ENCODE data around the gene PXN.
"Not testable (repeated sequence)": the region's sequence is repeated elsewhere in the genome, so short reads cannot be mapped to it uniquely, and the experiment has no call there.

Gene PXN

GRCh38 chr12:120246705-120247104 is 18.8 kb downstream of the PXN start:
- TF ChIP-seq ZNF362 (tag by site-specific recombination; IDR thresholded peaks at IDR 0.05): peak; percentile 66
- not testable (repeated sequence) for H3K4me1 ChIP-seq (ENCODE audit: control insufficient read depth, insufficient read depth, low read length); H3K4me3 ChIP-seq (ENCODE audit: low read depth, low read length); H3K36me3 ChIP-seq (ENCODE audit: control insufficient read depth in 2 of 2, insufficient read depth in 1 of 2, low read length in 2 of 2); H3K27ac ChIP-seq (ENCODE audit: extremely low read depth, low read depth, low read length); H3K9me3 ChIP-seq (ENCODE audit: control insufficient read depth, insufficient read depth, low read depth, low read length)
- CTCF ChIA-PET: interaction anchor here (1.7 to 5.0 kb wide), 3 partner anchors 11 to 18 kb away, joined by 18 to 41 read pairs (median 25); no protein-coding TSS in a partner anchor
- POLR2A ChIA-PET: interaction anchor here (0.7 to 1.9 kb wide), 3 partner anchors 11 to 148 kb away, joined by 4 to 11 read pairs (median 6); partner anchors contain the start of gene RPLP0

GRCh38 chr12:120242971-120243699 is 22.4 kb downstream of the PXN start:
- CTCF ChIA-PET: interaction anchor here (0.7 to 9.3 kb wide), 3 partner anchors 8 to 71 kb away, joined by 3 to 75 read pairs (median 25); no protein-coding TSS in a partner anchor
- POLR2A ChIA-PET: interaction anchor here (0.8 to 3.2 kb wide), 5 partner anchors 7 to 48 kb away, joined by 4 to 15 read pairs (median 8); partner anchors contain the start of gene RPLP0
- no peaks in the 10 kb centered on the region for H3K36me3 ChIP-seq (ENCODE audit: control insufficient read depth in 2 of 2, insufficient read depth in 1 of 2, low read length in 2 of 2)

GRCh38 chr12:120242275-120242799 is 23.2 kb downstream of the PXN start:
- Histone ChIP-seq H3K27ac (ENCODE audit: extremely low read depth, low read depth, low read length) (no peak overlapping the region), H3K9me3 (ENCODE audit: control insufficient read depth, insufficient read depth, low read depth, low read length) (no peaks in the 10 kb centered on the region), H3K36me3 (ENCODE audit: control insufficient read depth in 2 of 2, insufficient read depth in 1 of 2, low read length in 2 of 2) (no peaks in the 10 kb centered on the region), H3K4me1 (ENCODE audit: control insufficient read depth, insufficient read depth, low read length) (no peaks in the 10 kb centered on the region), H3K4me3 (ENCODE audit: low read depth, low read length) (no peak overlapping the region)
- TF ChIP-seq YY1 (tag by site-specific recombination; IDR thresholded peaks at IDR 0.05) (no peak), MEIS1 (CRISPR knock-in tag; IDR thresholded peaks at IDR 0.05; ENCODE audit: borderline replicate concordance) (no peak)
- ChIA-PET POLR2A (interaction anchor here (0.8 to 3.2 kb wide), 4 partner anchors 12 to 49 kb away, joined by 4 to 15 read pairs (median 8); partner anchors contain the start of gene RPLP0), CTCF (interaction anchor here (0.7 to 9.3 kb wide), 3 partner anchors 7 to 72 kb away, joined by 3 to 75 read pairs (median 25); no protein-coding TSS in a partner anchor)

More at GRCh38 chr12:120242971-120243699, 22.4 kb downstream of the PXN start:
- TF ChIP-seq GFI1B (tag by site-specific recombination; IDR thresholded peaks at IDR 0.05) (no peak), ZNF121 (tag by site-specific recombination; IDR thresholded peaks at IDR 0.05) (peak; percentile 93)
- TF ChIP-seq, protein P1, sequence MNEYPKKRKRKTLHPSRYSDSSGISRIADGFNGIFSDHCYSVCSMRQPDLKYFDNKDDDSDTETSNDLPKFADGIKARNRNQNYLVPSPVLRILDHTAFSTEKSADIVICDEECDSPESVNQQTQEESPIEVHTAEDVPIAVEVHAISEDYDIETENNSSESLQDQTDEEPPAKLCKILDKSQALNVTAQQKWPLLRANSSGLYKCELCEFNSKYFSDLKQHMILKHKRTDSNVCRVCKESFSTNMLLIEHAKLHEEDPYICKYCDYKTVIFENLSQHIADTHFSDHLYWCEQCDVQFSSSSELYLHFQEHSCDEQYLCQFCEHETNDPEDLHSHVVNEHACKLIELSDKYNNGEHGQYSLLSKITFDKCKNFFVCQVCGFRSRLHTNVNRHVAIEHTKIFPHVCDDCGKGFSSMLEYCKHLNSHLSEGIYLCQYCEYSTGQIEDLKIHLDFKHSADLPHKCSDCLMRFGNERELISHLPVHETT (tag by site-specific recombination; IDR thresholded peaks at IDR 0.05): no peak
- Histone ChIP-seq H3K27ac (ENCODE audit: extremely low read depth, low read depth, low read length) (no peak overlapping the region), H3K9me3 (ENCODE audit: control insufficient read depth, insufficient read depth, low read depth, low read length) (no peaks in the 10 kb centered on the region), H3K4me1 (ENCODE audit: control insufficient read depth, insufficient read depth, low read length) (no peaks in the 10 kb centered on the region), H3K4me3 (ENCODE audit: low read depth, low read length) (no peak overlapping the region)

DNA sequence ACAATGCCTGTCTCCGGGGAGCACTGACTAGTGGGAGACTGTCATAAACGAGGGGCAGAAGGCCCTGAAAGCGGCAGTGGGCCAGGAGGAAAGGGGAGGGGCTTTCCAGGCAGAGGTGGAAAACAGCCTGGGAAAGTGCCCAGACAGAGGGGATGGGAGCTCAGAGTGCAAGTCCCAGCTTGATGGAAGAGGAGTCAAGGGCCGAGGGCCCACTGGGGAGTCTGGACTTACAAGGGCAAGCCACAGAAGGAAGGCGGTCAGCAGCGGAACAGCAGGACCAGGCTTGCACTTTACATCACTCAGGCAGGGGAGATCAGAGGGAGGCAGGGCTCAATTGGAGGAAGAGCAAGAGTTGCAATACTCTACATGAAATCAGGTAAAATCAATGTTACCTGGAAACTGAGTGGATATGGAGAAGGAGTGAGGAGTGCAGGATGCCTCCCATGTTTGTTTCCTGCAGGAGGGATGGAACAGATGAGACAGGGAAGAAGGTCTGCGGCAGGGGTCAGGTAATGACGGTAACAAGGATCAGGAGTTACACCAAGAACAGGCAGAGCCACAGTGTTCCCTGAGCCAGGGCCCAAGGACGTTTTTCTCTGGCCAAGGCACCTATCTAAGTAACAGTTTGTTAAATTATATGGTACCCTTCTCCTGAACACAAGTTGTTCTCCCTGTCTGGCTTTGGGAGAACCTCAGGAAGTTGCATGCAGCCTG is 23.8 kb downstream of the PXN start:
- POLR2A ChIA-PET: interaction anchor here (1.3 to 2.3 kb wide), 2 partner anchors 12 to 41 kb away, joined by 4 to 8 read pairs; partner anchors contain the start of gene RPLP0
- H3K4me3 ChIP-seq (ENCODE audit: low read depth, low read length): no peak overlapping the region
- no peaks in the 10 kb centered on the region for H3K9me3 ChIP-seq (ENCODE audit: control insufficient read depth, insufficient read depth, low read depth, low read length)
- no peaks in the 10 kb centered on the region for H3K36me3 ChIP-seq (ENCODE audit: control insufficient read depth in 2 of 2, insufficient read depth in 1 of 2, low read length in 2 of 2)
- CTCF ChIA-PET: interaction anchor here (1.9 to 9.3 kb wide), 3 partner anchors 8 to 22 kb away, joined by 4 to 132 read pairs (median 75); partner anchors contain the start of gene PXN
- H3K27ac ChIP-seq (ENCODE audit: extremely low read depth, low read depth, low read length): no peak overlapping the region
- no peaks in the 10 kb centered on the region for H3K4me1 ChIP-seq (ENCODE audit: control insufficient read depth, insufficient read depth, low read length)
- TF ChIP-seq ZNF341 (tag by site-specific recombination; IDR thresholded peaks at IDR 0.05; ENCODE audit: low read depth): peak; percentile 88
- TF ChIP-seq ZNF202 (tag by site-specific recombination; IDR thresholded peaks at IDR 0.05; ENCODE audit: borderline replicate concordance): no peak
- no peak for TF ChIP-seq ZFP3 (tag by site-specific recombination; IDR thresholded peaks at IDR 0.05; ENCODE audit: low read depth)
- TF ChIP-seq ZNF610 (tag by site-specific recombination; IDR thresholded peaks at IDR 0.05; ENCODE audit: borderline replicate concordance): no peak
- TF ChIP-seq ZNF335 (tag by site-specific recombination; conservative IDR thresholded peaks at IDR 0.05): no peak
- TF ChIP-seq YY2 (tag by site-specific recombination; IDR thresholded peaks at IDR 0.05): no peak
- TF ChIP-seq SP3 (tag by site-specific recombination; IDR thresholded peaks at IDR 0.05): no peak
- no peak for TF ChIP-seq ZNF777 (tag by site-specific recombination; IDR thresholded peaks at IDR 0.05; ENCODE audit: borderline replicate concordance)
- peak; percentile 60 for TF ChIP-seq ZIC2 (tag by site-specific recombination; IDR thresholded peaks at IDR 0.05)
- no peak for TF ChIP-seq ZNF654 (tag by site-specific recombination; IDR thresholded peaks at IDR 0.05; ENCODE audit: low read depth)
- no peak for TF ChIP-seq KLF9 (tag by site-specific recombination; IDR thresholded peaks at IDR 0.05; ENCODE audit: low read depth)
- no peak for TF ChIP-seq ZNF791 (tag by site-specific recombination; IDR thresholded peaks at IDR 0.05)
- no peak for TF ChIP-seq BCL11A (tag by site-specific recombination; IDR thresholded peaks at IDR 0.05; ENCODE audit: low read depth)
- TF ChIP-seq, protein P2, sequence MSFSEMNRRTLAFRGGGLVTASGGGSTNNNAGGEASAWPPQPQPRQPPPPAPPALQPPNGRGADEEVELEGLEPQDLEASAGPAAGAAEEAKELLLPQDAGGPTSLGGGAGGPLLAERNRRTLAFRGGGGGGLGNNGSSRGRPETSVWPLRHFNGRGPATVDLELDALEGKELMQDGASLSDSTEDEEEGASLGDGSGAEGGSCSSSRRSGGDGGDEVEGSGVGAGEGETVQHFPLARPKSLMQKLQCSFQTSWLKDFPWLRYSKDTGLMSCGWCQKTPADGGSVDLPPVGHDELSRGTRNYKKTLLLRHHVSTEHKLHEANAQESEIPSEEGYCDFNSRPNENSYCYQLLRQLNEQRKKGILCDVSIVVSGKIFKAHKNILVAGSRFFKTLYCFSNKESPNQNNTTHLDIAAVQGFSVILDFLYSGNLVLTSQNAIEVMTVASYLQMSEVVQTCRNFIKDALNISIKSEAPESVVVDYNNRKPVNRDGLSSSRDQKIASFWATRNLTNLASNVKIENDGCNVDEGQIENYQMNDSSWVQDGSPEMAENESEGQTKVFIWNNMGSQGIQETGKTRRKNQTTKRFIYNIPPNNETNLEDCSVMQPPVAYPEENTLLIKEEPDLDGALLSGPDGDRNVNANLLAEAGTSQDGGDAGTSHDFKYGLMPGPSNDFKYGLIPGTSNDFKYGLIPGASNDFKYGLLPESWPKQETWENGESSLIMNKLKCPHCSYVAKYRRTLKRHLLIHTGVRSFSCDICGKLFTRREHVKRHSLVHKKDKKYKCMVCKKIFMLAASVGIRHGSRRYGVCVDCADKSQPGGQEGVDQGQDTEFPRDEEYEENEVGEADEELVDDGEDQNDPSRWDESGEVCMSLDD (tag by site-specific recombination; IDR thresholded peaks at IDR 0.05): no peak

Measured in HEK293 (cell line).